ENCODE data around the gene ZMYM4. TPM values are rescaled to one million over a fixed set of nuclear protein-coding genes. Genes with fewer than 3 reads are reported as not detected.

ZMYM4 gene
- total RNA-seq, 1 donor from 2014 or later, result 46.4 TPM

- CTCF ChIA-PET, result no interaction called here
- Mint-ChIP-seq H3K4me3 (no peak overlapping the region), H3K36me3 (ENCODE audit: low read depth) (peaks cover 2% of the 10 kb centered on the region), H3K9me3 (no peaks in the 10 kb centered on the region), H3K27me3 (peaks cover 14% of the 10 kb centered on the region), H3K27ac (no peak overlapping the region), H3K4me1 (peaks cover 5% of the 10 kb centered on the region)
- ATAC-seq (ENCODE audit: low read depth) (no peak), DNase-seq (no peak)
- intact Hi-C loops (cut with micrococcal nuclease), result no loop called here
- no peak for TF ChIP-seq CTCF (IDR thresholded peaks at IDR 0.05)
- POLR2A ChIA-PET, result no interaction called here
These were observed 4.5 kb upstream of the ZMYM4 start for GRCh38 chr1:35264035-35264434.

GRCh38 chr1:35264871-35265270, 3.6 kb upstream of the ZMYM4 start:
- no peak for DNase-seq
- H3K27ac Mint-ChIP-seq, result no peak overlapping the region
- H3K27me3 Mint-ChIP-seq, result peaks cover 14% of the 10 kb centered on the region
- H3K36me3 Mint-ChIP-seq (ENCODE audit: low read depth), result peaks cover 2% of the 10 kb centered on the region
- ATAC-seq (ENCODE audit: low read depth), result no peak
- TF ChIP-seq CTCF (IDR thresholded peaks at IDR 0.05), result no peak
- H3K4me3 Mint-ChIP-seq, result no peak overlapping the region
- peaks cover 11% of the 10 kb centered on the region for H3K4me1 Mint-ChIP-seq
- ChIA-PET POLR2A (no interaction called here), CTCF (no interaction called here)
- intact Hi-C loops (cut with micrococcal nuclease), result no loop called here
- no peaks in the 10 kb centered on the region for H3K9me3 Mint-ChIP-seq

- Mint-ChIP-seq H3K27ac (no peak overlapping the region), H3K9me3 (no peaks in the 10 kb centered on the region), H3K27me3 (peaks cover 14% of the 10 kb centered on the region), H3K4me1 (peaks cover 23% of the 10 kb centered on the region), H3K36me3 (ENCODE audit: low read depth) (peaks cover 2% of the 10 kb centered on the region), H3K4me3 (no peak overlapping the region)
- intact Hi-C loops (cut with micrococcal nuclease), result no loop called here
- no peak for ATAC-seq (ENCODE audit: low read depth)
- TF ChIP-seq CTCF (IDR thresholded peaks at IDR 0.05), result no peak
- ChIA-PET CTCF (no interaction called here), POLR2A (no interaction called here)
- no peak for DNase-seq
These were observed 2.2 kb upstream of the ZMYM4 start for GRCh38 chr1:35266306-35266705.

GRCh38 chr1:35269201-35269988, 886 bp downstream of the ZMYM4 start:
- Mint-ChIP-seq H3K27ac (peak overlapping the region; percentile 73), H3K36me3 (ENCODE audit: low read depth) (peaks cover 8% of the 10 kb centered on the region), H3K9me3 (no peaks in the 10 kb centered on the region), H3K4me1 (peaks cover 28% of the 10 kb centered on the region), H3K27me3 (peaks cover 7% of the 10 kb centered on the region), H3K4me3 (peak overlapping the region; percentile 84)
- ChIA-PET CTCF (no interaction called here), POLR2A (interaction anchor here (0.7 to 1.7 kb wide), 4 partner anchors 76 to 410 kb away, joined by 3 to 7 read pairs (median 4); partner anchors contain the start of genes SFPQ, SMIM12 and TMEM35B)
- DNase-seq, result no peak
- TF ChIP-seq CTCF (IDR thresholded peaks at IDR 0.05), result no peak
- intact Hi-C loops (cut with micrococcal nuclease), result loop anchor here (2.0 kb wide), 3 partner anchors 67 to 1037 kb away; partner anchors contain the start of genes SH3D21 and ZMYM6
- ATAC-seq (ENCODE audit: low read depth), result no peak

- H3K27ac Mint-ChIP-seq, result no peak overlapping the region
- peaks cover 28% of the 10 kb centered on the region for H3K4me1 Mint-ChIP-seq
These were observed 1.4 kb downstream of the ZMYM4 start for GRCh38 chr1:35269989-35270289.

More at GRCh38 chr1:35269989-35270289, 1.4 kb downstream of the ZMYM4 start:
- Mint-ChIP-seq H3K4me3 (peak overlapping the region; percentile 84), H3K36me3 (ENCODE audit: low read depth) (peaks cover 8% of the 10 kb centered on the region), H3K9me3 (no peaks in the 10 kb centered on the region), H3K27me3 (peaks cover 1% of the 10 kb centered on the region)
- no peak for DNase-seq
- ChIA-PET CTCF (no interaction called here), POLR2A (interaction anchor here (0.7 kb wide), 1 partner anchor 77 kb away, joined by 4 read pairs; the partner anchor contains the start of gene SFPQ)
- ATAC-seq (ENCODE audit: low read depth), result no peak
- intact Hi-C loops (cut with micrococcal nuclease), result loop anchor here (2.0 kb wide), 3 partner anchors 67 to 1037 kb away; partner anchors contain the start of genes SH3D21 and ZMYM6
- TF ChIP-seq CTCF (IDR thresholded peaks at IDR 0.05), result no peak
